Raji (cell line): ENCODE measurements around the gene MRPL37.

Experiments
- POLR2A ChIP-seq: IDR thresholded peaks from 2 replicates; pipeline ENCODE4 v1.6.1; 2011; ENCODE audit warnings: low read depth, low read length, control low read depth; ENCODE audit not compliant: insufficient read depth

MRPL37 gene

GRCh38 chr1:54259546-54260140 lies 59.7 kb downstream of the MRPL37 start:
- no peak for TF ChIP-seq POLR2A

GRCh38 chr1:54260810-54261209 lies 60.8 kb downstream of the MRPL37 start:
- no peak for TF ChIP-seq POLR2A

GRCh38 chr1:54262244-54262643 lies 62.3 kb downstream of the MRPL37 start:
- TF ChIP-seq POLR2A = no peak

GRCh38 chr1:54263601-54264226 lies 63.7 kb downstream of the MRPL37 start:
- TF ChIP-seq POLR2A = no peak

GRCh38 chr1:54265126-54265525 lies 65.2 kb downstream of the MRPL37 start:
- no peak for TF ChIP-seq POLR2A

- TF ChIP-seq POLR2A = no peak
Measured at GRCh38 chr1:54265659-54266058, 65.7 kb downstream of the MRPL37 start.

- no peak for TF ChIP-seq POLR2A
Measured at GRCh38 chr1:54266195-54266594, 66.2 kb downstream of the MRPL37 start.

- TF ChIP-seq POLR2A = no peak
Measured at GRCh38 chr1:54266908-54267307, 66.9 kb downstream of the MRPL37 start.
